HuH-7.5 (cell line): ENCODE data around the gene SSBP3.

Source experiments
- DNase-seq: peaks from one replicate; pipeline ENCODE4 v3.0.0; 2011; ENCODE audit warnings: low spot score

SSBP3 gene

GRCh38 chr1:54283635-54284385 is 122.4 kb downstream of the SSBP3 start:
- DNase-seq = no peak

GRCh38 chr1:54282101-54282847 is 123.9 kb downstream of the SSBP3 start:
- DNase-seq = no peak

DNA sequence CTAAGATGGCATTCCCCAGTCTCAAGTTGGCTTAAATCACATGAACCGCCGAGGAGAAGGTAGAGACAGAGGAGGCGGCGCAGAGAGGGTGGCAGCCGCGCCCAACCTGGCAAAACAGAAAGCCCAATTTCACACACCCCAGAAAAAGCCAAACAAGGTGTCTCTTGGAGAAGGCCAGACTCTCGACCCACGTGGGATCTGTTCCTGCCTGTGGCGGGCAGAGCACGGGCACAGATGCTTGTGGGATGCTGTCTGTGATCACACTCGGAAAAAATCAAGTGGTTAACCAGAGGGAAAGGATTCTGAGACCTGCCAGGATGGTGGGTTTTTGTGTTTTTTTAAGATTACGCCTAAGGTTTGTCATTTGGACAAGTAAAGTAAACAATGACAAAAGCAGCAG is 125.5 kb downstream of the SSBP3 start:
- DNase-seq = no peak

DNA sequence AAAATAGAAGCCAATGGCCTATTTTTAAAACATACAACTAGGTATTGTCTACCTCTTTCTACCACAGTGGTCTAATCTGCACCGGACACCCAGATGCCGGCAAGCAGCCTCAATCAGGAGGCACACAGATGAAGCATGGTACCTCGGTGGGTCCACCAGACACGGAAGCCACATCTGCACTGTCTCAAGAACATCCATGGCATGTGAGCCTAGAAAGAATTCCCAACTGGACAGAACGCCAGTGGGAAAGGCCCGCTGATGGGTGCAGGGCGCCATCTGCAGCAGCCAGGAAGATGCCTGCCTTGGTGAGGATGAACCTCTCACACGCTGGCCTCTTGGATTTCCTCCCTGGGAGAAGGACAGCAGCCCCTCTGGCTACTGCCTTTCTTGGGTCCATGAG is 126.7 kb downstream of the SSBP3 start:
- no peak for DNase-seq

DNA sequence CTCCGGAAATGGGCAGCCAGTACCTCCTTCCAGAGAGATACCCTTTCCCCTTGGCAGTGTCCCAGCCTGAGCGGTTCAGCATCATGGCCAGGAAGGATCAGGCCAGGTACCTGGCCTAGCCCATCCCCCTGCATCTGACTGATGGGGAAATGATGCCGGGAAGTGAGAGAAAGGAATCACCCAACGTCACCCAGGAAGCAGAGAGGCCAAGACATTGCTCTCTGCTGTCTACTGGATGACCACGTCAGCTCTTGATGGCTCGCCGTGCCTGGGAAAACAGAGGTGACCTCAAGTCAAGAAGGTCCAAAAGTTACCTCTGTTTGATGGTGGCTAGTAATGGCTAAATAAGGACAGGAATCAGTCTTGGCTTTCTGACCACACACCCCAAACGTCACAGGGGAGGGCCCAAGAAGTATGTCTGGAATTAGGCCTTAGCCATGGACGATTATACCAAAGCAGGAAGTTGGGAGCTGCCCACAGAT is 127.2 kb downstream of the SSBP3 start:
- DNase-seq = no peak

DNA sequence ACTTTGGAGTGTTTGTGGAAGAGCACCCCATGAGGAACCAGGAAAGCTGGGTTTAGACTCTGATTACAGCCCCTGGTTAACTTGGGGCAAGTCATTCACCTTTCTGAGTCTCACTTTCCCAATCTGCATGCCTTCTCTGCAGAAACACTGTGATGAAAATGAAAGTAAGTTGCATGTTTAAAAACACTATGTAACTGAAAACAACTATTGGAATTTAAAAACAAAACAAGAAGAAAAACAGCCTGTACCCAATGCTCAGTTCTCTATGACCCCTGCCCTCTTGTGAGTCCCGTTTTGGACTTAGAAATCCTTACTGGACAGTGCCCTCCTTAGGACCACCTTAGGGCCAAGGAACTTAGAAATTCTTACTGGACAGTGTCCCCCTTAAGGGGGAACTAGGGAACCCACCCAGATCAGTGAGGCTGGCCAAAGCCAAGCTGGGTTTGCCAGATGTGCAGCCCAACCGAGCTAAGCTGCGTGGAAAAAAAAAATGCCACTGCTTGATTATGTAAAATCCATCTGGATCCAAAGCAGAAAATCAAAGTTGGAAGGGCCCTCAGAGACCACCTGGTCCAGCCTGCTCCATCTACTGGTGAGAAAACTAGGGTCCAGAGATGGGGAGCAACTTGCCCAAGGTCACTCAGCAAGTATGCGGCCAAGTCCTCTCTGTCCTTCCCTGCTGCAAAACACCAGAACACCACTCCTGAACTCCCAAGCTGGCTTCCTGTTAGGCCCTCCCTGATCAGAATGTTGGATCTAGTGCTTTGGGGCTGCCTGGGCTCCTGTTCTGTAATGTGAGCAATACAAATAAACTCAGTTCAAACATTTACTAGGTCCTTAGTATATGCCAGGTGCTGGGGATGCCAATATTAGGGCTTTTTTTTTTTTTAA is 128.5 kb downstream of the SSBP3 start:
- DNase-seq = no peak

DNA sequence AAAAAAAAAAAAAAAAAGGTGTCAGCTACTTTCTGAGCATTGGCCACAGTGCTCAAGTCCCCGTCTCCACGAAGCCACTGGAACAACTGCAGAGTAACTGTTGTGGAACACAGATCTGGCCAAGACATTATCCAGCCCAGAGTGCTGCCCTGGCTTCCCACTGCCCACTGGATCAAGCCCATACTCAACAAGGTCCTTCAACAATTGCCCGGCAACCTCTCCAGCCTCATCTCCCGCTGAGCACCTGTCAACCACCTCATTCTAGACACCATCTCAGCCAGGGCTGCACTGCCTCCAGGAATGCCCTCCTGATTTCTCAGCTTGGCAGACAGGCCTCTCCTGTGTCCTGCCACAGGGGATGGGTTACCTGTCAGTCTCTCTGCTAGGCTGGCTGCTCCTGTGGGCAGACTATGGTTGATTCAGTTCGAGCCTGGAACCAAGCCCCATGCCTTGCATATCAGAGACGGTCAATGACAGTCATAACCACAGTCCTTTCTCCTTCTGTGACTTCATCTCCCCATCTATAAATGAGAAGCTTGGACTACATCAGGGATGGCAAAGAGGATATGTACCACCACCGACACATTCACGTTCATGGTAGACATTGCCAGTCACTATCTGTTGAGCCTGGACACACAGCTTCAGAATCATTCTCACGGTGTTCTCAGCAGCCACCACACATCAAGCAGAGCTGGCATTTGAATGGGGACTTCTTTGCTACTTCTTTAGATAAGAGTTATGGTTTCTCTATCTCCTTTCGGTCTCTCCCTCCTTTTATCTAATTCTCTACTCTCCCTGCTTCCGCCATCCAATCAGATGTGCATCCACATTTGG is 129.4 kb downstream of the SSBP3 start:
- no peak for DNase-seq

DNA sequence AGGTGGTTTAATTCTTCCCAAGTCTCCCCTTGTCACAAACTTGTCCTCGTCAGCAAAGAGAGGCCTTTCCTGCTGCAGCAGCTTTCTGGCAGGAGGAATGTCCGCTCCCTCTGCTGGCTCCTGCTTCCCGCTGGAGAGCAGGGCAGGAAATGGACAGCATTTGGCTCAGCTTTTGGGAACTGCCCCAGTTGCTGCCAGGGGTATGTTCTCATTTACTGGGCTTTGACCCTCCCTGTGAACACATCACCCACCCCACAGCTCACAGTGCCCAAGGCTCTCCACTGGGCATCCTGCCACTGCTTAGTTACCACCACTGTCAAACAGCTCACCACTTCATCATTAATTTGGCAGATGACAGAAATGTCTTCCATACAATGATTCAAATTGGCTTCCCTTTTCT is 130.8 kb downstream of the SSBP3 start:
- DNase-seq = no peak

DNA sequence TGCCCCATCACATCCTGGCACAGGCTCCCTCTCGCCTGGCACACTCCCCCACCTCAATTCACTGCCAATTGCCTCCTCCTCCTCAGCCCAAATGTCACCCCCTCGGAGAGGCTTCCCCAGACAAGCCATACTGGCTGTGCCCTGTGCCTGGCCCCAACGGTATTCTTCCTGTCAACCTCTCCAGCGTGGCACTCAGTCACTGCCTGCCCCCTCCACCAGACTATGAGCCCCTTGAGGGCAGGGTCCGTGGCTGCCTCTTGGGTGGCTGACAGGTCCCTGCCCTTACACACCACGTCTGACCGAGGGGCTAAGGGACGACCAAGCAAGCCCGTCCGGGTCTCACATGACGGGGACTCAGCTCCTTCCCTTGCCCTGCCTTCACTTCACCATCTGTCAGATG is 131.3 kb downstream of the SSBP3 start:
- DNase-seq = no peak

GRCh38 chr1:54274448-54274847 is 131.7 kb downstream of the SSBP3 start:
- no peak for DNase-seq

DNA sequence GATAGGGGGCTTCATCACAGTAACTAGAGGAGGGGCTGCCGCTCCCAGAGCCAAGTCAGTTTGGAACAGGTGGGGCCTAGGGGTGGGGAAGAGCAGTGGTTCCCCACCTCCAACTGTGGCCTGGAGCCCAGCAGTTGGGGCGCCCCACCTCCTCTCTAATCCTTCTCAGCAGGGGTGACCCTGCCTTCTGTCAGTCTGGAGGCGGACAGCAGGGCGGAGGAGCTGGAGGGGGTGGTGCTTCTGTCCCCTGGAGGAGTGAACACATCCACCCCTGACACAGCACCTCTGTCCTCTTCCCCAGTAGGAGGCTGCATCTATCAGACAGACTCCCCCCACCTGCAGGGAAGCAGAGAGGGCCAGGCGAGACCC is 132.4 kb downstream of the SSBP3 start:
- DNase-seq = no peak

DNA sequence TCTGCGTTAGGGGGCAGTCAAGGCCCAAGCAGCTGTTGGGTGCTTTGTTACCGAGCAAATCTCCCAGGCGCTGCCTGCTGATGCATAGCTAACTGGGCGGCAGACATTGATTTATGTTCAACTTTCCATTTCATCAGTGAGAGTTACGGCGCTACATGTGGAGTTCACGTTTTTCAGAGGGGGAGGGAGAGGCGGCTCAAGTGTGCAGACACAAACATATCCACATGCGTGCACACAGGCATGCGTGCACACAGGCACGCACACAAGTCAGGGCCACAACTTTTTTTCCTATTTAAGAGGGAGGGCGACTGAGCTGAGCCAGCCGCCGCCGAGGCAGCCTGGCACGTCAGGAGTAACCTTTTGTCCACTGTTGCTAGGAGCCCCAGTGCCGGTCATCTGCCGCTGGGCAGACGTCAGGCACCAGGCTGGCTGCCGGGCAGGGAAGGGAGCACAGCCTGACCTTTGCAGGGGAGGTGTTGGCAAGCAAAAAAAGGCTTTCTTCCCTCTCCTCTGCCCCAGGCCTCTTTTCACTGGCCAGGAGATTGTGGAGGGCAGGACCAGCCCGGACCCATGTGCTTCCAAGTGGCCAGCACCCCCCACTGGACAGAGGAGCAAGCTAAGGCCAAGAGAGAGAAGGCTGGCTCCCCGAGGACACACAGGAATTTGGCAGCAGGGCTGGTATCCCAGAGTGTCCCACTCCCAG is 133.0 kb downstream of the SSBP3 start:
- no peak for DNase-seq

- DNase-seq = no peak
These were observed 133.5 kb downstream of the SSBP3 start for GRCh38 chr1:54272772-54273091.

GRCh38 chr1:54272134-54272533 is 134.1 kb downstream of the SSBP3 start:
- no peak for DNase-seq

DNA sequence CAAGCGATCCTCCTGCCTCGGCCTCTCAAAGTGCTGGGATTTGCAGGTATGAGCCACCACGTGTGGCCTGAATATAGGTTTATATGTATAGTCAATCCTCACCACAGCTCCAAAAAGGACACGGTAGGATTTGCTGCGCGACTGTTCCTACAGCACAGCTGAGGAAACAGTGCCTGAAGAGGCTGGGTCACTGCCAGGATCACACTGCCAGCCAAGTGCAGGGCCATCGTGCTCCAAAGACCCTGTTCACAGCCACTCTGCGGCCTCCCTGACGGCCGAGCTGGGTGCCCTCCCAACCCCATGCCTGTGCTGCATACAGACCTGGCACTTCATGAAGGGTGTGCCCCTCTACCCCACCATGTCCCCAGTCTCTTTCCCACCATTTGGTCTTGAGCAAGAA is 134.9 kb downstream of the SSBP3 start:
- DNase-seq = no peak

GRCh38 chr1:54270543-54270942 is 135.7 kb downstream of the SSBP3 start:
- no peak for DNase-seq

GRCh38 chr1:54268762-54269297 is 137.4 kb downstream of the SSBP3 start:
- DNase-seq = no peak

DNA sequence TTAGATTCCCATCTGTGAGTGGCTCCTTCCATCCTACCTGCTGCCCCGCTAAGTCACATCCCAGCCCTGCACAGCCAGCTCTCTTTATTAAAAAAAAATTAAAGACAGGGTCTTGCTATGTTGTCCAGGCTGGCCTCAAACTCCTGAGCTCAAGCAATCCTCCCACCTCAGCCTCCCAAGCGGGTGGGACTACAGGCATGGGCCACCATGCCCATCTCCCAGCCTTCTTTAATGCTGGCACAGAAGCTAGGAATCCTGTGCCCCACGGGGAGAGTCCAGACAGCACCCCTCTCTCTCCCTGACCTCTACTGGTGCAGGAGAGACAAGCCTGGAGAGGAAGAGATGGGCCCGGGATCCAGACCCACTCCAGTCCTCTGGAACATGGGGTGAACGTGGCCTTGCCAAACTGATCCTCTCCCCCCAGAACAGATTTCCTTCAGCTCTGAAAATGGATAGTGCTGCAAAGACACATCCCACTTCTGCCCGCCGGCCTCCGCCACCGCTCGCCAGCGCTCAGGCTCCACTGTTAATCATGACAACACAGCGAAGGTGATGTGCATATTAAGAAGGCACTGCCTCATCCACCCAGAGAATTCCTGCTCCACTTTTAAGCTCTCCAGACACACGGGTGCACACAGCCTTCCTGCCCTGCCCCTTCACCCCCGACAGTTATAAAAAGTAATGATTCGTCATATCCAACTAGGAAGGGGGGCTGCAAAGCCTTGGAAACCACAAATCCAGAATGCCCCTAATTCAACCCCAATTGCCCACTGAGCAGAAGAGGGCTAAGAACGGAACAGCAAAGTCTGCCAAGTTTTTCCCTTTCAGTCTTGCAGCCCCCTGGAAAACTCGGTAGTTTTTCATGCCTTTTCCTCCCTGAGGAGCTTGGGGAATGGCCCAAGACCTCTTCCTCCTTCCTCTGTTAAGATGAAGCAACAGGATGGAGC is 138.1 kb downstream of the SSBP3 start:
- DNase-seq = no peak

DNA sequence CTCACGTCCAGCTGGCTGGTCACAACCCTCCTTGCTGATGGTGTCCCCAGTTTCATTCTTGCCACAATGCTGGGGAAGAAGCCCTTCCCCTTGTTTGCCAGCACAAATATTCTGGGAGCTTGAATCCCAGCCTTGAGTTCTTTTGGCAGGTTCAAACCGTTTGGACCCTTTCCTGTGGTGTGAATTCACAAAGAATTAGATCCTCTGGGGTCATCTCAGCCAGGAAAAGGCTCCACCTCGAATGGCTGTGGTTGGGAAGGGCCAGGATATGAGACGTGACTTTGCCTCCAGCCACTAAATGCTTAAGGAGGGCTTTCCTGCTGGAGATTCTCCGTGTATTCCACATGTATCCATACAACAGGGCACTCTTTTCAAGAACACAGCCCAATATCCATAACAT is 139.3 kb downstream of the SSBP3 start:
- DNase-seq = no peak

DNA sequence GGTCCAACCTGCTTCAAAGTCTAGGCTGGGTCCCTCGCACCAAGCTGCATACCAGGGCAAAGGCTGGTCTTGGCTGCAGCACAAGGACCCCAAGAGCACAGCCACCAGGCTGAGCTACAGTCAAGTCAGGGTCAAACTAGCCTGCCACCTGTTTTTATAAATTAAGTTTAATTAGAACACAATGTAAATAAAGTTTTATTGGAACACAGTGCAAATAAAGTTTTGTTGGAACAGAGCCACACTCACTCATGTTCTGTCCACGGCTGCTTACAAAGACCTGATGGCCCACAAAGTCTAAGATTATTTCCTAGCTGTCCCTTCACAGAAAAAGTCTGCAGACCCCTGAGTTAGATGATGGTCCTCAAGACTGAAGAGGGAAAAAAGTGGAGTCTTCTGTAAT is 140.0 kb downstream of the SSBP3 start:
- no peak for DNase-seq
